ENCODE results near the gene CHRNA4. TPM values are rescaled to one million over a fixed set of nuclear protein-coding genes. Genes with fewer than 3 reads are reported as not detected.

The CHRNA4 gene
- total and polyA plus RNA-seq, 12 donors = 0.06 to 0.57 (median 0.26) TPM; not detected in 5

GRCh38 chr20:63314015-63314471, 47.1 kb downstream of the CHRNA4 start:
- H3K27me3 ChIP-seq = peaks cover 4% of the 10 kb centered on the region
- H3K4me3 ChIP-seq = no peak overlapping the region
- H3K27ac ChIP-seq = no peak overlapping the region
- no peak for DNase-seq
- H3K36me3 ChIP-seq (replicated peaks in 1 of 2) = no peaks in the 10 kb centered on the region
- TF ChIP-seq POLR2A (IDR thresholded peaks at IDR 0.05) (no peak), CTCF (IDR thresholded peaks at IDR 0.05) (no peak)
- WGBS, 4 donors = 60 to 83% (median 75%) methylated on average over 2 to 9 of the region's 9 CpGs
- no peaks in the 10 kb centered on the region for H3K4me1 ChIP-seq (replicated peaks in 1 of 2)
- intact Hi-C loops (cut with DNase I) = no loop called here
- H3K9me3 ChIP-seq (replicated peaks in 1 of 3) = no peaks in the 10 kb centered on the region

- Histone ChIP-seq H3K4me3 (no peak overlapping the region), H3K27ac (no peak overlapping the region), H3K9me3 (replicated peaks in 1 of 3) (no peaks in the 10 kb centered on the region), H3K36me3 (replicated peaks in 1 of 2) (no peaks in the 10 kb centered on the region), H3K4me1 (replicated peaks in 1 of 2) (no peaks in the 10 kb centered on the region), H3K27me3 (peaks cover 7% of the 10 kb centered on the region)
- intact Hi-C loops (cut with DNase I) = no loop called here
- DNase-seq = no peak
- TF ChIP-seq POLR2A (IDR thresholded peaks at IDR 0.05) (no peak), CTCF (IDR thresholded peaks at IDR 0.05) (no peak)
- 76 to 88% (median 85%) methylated on average over 9 to 25 of the region's 25 CpGs for WGBS, 4 donors
Measured at GRCh38 chr20:63313349-63314014, 47.7 kb downstream of the CHRNA4 start.

GRCh38 chr20:63312690-63313348, 48.3 kb downstream of the CHRNA4 start:
- WGBS, 4 donors = 63 to 86% (median 75%) methylated on average over 8 to 22 of the region's 22 CpGs
- peaks cover 14% of the 10 kb centered on the region for H3K27me3 ChIP-seq
- TF ChIP-seq CTCF (IDR thresholded peaks at IDR 0.05) (no peak), POLR2A (IDR thresholded peaks at IDR 0.05) (no peak)
- H3K27ac ChIP-seq = no peak overlapping the region
- no peaks in the 10 kb centered on the region for H3K36me3 ChIP-seq (replicated peaks in 1 of 2)
- H3K4me1 ChIP-seq (replicated peaks in 1 of 2) = no peaks in the 10 kb centered on the region
- H3K4me3 ChIP-seq = no peak overlapping the region
- no peaks in the 10 kb centered on the region for H3K9me3 ChIP-seq (replicated peaks in 1 of 3)
- intact Hi-C loops (cut with DNase I) = no loop called here
- no peak for DNase-seq

GRCh38 chr20:63312273-63312672, 48.9 kb downstream of the CHRNA4 start:
- TF ChIP-seq POLR2A (IDR thresholded peaks at IDR 0.05) (no peak), CTCF (IDR thresholded peaks at IDR 0.05) (no peak)
- WGBS, 4 donors = 75 to 83% (median 77%) methylated on average over 4 to 9 of the region's 9 CpGs
- Histone ChIP-seq H3K27ac (no peak overlapping the region), H3K4me3 (no peak overlapping the region), H3K4me1 (replicated peaks in 1 of 2) (no peaks in the 10 kb centered on the region), H3K36me3 (replicated peaks in 1 of 2) (no peaks in the 10 kb centered on the region), H3K9me3 (replicated peaks in 1 of 3) (no peaks in the 10 kb centered on the region), H3K27me3 (peaks cover 20% of the 10 kb centered on the region)
- intact Hi-C loops (cut with DNase I) = no loop called here
- DNase-seq = no peak
